Ishikawa (cell line): ENCODE results near the gene PRKN.

ENCODE experiments used
- CEBPB ChIP-seq: IDR thresholded peaks from 2 replicates; pipeline ENCODE4 v1.6.1; 2012
- CREB1 ChIP-seq: IDR thresholded peaks from 2 replicates; pipeline ENCODE4 v1.6.1; 2012; ENCODE audit warnings: low read depth
- EGR1 ChIP-seq: IDR thresholded peaks from 2 replicates; pipeline ENCODE4 v1.6.1; 2012
- EP300 ChIP-seq: IDR thresholded peaks from 2 replicates; pipeline ENCODE4 v1.6.1; 2012; ENCODE audit warnings: borderline replicate concordance
- FOXM1 ChIP-seq: IDR thresholded peaks from 2 replicates; pipeline ENCODE4 v1.6.1; 2012; ENCODE audit warnings: low read depth, borderline replicate concordance
- MAX ChIP-seq: IDR thresholded peaks from 2 replicates; pipeline ENCODE4 v1.6.1; 2012
- NFIC ChIP-seq: IDR thresholded peaks from 2 replicates; pipeline ENCODE4 v1.6.1; 2012
- RAD21 ChIP-seq: IDR thresholded peaks from 2 replicates; pipeline ENCODE4 v1.6.1; 2012; ENCODE audit warnings: low read depth
- REST ChIP-seq: IDR thresholded peaks from 2 replicates; pipeline ENCODE4 v1.6.1; 2012; ENCODE audit warnings: low read depth, mild to moderate bottlenecking
- TAF1 ChIP-seq: IDR thresholded peaks from 2 replicates; pipeline ENCODE4 v1.6.1; 2012; ENCODE audit warnings: low read depth, mild to moderate bottlenecking
- TCF12 ChIP-seq: IDR thresholded peaks from 2 replicates; pipeline ENCODE4 v1.6.1; 2012; ENCODE audit warnings: low read depth
- TEAD4 ChIP-seq: IDR thresholded peaks from 2 replicates; pipeline ENCODE4 v1.6.1; 2012
- USF1 ChIP-seq: IDR thresholded peaks from 2 replicates; pipeline ENCODE4 v1.6.1; 2012
- YY1 ChIP-seq: IDR thresholded peaks from 2 replicates; pipeline ENCODE4 v1.6.1; 2012; ENCODE audit warnings: low read depth
- ZBTB7A ChIP-seq: IDR thresholded peaks from 2 replicates; pipeline ENCODE4 v1.6.1; 2012; ENCODE audit warnings: low read depth

PRKN gene

GRCh38 chr6:161418463-161418945 lies 1309.1 kb downstream of the PRKN start:
- TF ChIP-seq CREB1 (no peak), RAD21 (peak; percentile 85)

DNA sequence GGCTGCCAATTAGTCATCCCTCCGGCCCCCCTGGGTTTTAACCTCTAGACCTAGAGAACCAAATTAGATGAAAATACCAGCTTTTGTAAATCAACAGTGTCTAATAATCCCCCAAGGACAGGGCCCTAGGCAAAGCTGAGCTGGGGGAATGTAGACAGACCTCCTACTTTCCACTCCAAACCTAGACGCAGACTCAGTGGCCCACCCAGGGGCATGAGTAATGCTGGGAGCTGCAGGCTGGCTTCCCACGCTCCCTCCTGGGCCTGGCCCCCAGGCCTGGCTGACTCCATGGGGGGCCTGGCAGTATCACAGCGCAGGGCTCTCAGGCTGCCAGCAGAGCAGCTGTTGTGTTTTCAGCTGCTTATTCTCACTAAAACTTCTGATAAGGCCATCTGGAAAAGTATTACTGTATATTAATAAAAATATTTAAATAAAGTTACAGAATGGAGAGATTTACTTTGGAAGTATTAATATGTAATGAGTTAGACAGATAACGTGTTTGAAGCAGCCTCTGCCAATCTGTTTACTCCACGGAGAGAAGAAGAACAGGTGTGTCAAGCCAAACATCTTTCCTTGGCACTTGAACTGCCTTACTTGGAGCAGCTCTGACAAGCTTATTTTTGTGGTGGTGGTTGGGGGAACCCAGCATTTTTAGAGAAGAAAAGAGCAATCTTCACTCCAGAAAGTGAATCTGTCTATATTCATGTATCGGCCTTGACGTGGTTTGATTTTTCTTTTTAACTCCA lies 1309.7 kb downstream of the PRKN start:
- TF ChIP-seq USF1 (no peak), FOXM1 (no peak), MAX (no peak), EP300 (no peak), TAF1 (no peak), REST (no peak), CEBPB (no peak), RAD21 (no peak), NFIC (no peak), ZBTB7A (no peak), EGR1 (no peak), TCF12 (no peak), CREB1 (no peak), YY1 (no peak), TEAD4 (no peak)

- TF ChIP-seq RAD21 (no peak), TCF12 (no peak), ZBTB7A (no peak), FOXM1 (no peak), EP300 (no peak), REST (no peak), MAX (no peak), YY1 (no peak), CEBPB (no peak), CREB1 (no peak), EGR1 (no peak), USF1 (no peak), NFIC (no peak), TEAD4 (no peak), TAF1 (no peak)
Measured at GRCh38 chr6:161415302-161415855, 1312.2 kb downstream of the PRKN start.

- TF ChIP-seq TCF12 (no peak), CREB1 (no peak), TEAD4 (no peak), FOXM1 (no peak), EP300 (no peak), REST (no peak), CEBPB (no peak), USF1 (no peak), MAX (no peak), TAF1 (no peak), RAD21 (no peak), EGR1 (no peak), YY1 (no peak), NFIC (no peak), ZBTB7A (no peak)
Measured at GRCh38 chr6:161414707-161415106, 1312.9 kb downstream of the PRKN start.
